Measurements from ENCODE around the gene PLAAT2. TPM values are rescaled to one million over a fixed set of nuclear protein-coding genes. Genes with fewer than 3 reads are reported as not detected.
"Not testable (repeated sequence)": the region's sequence is repeated elsewhere in the genome, so short reads cannot be mapped to it uniquely, and the experiment has no call there.

Gene PLAAT2
- total RNA-seq, 1 experiment from 2014 or later = 0.66 TPM

GRCh38 chr11:63603180-63603518 is 40.0 kb upstream of the PLAAT2 start (continued):
- TF ChIP-seq ZNF219 (CRISPR knock-in tag; IDR thresholded peaks at IDR 0.05; ENCODE audit: borderline replicate concordance) = no peak
- TF ChIP-seq, protein P1, sequence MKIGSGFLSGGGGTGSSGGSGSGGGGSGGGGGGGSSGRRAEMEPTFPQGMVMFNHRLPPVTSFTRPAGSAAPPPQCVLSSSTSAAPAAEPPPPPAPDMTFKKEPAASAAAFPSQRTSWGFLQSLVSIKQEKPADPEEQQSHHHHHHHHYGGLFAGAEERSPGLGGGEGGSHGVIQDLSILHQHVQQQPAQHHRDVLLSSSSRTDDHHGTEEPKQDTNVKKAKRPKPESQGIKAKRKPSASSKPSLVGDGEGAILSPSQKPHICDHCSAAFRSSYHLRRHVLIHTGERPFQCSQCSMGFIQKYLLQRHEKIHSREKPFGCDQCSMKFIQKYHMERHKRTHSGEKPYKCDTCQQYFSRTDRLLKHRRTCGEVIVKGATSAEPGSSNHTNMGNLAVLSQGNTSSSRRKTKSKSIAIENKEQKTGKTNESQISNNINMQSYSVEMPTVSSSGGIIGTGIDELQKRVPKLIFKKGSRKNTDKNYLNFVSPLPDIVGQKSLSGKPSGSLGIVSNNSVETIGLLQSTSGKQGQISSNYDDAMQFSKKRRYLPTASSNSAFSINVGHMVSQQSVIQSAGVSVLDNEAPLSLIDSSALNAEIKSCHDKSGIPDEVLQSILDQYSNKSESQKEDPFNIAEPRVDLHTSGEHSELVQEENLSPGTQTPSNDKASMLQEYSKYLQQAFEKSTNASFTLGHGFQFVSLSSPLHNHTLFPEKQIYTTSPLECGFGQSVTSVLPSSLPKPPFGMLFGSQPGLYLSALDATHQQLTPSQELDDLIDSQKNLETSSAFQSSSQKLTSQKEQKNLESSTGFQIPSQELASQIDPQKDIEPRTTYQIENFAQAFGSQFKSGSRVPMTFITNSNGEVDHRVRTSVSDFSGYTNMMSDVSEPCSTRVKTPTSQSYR (CRISPR knock-in tag; IDR thresholded peaks at IDR 0.05) = no peak
- TF ChIP-seq, protein P2, sequence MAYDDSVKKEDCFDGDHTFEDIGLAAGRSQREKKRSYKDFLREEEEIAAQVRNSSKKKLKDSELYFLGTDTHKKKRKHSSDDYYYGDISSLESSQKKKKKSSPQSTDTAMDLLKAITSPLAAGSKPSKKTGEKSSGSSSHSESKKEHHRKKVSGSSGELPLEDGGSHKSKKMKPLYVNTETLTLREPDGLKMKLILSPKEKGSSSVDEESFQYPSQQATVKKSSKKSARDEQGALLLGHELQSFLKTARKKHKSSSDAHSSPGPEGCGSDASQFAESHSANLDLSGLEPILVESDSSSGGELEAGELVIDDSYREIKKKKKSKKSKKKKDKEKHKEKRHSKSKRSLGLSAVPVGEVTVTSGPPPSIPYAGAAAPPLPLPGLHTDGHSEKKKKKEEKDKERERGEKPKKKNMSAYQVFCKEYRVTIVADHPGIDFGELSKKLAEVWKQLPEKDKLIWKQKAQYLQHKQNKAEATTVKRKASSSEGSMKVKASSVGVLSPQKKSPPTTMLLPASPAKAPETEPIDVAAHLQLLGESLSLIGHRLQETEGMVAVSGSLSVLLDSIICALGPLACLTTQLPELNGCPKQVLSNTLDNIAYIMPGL (CRISPR knock-in tag; IDR thresholded peaks at IDR 0.05) = no peak
- TF ChIP-seq E2F1 (CRISPR knock-in tag; IDR thresholded peaks at IDR 0.05) = no peak
- no peak for TF ChIP-seq ZNF317 (CRISPR knock-in tag; IDR thresholded peaks at IDR 0.05; ENCODE audit: borderline replicate concordance, low read depth)

DNA sequence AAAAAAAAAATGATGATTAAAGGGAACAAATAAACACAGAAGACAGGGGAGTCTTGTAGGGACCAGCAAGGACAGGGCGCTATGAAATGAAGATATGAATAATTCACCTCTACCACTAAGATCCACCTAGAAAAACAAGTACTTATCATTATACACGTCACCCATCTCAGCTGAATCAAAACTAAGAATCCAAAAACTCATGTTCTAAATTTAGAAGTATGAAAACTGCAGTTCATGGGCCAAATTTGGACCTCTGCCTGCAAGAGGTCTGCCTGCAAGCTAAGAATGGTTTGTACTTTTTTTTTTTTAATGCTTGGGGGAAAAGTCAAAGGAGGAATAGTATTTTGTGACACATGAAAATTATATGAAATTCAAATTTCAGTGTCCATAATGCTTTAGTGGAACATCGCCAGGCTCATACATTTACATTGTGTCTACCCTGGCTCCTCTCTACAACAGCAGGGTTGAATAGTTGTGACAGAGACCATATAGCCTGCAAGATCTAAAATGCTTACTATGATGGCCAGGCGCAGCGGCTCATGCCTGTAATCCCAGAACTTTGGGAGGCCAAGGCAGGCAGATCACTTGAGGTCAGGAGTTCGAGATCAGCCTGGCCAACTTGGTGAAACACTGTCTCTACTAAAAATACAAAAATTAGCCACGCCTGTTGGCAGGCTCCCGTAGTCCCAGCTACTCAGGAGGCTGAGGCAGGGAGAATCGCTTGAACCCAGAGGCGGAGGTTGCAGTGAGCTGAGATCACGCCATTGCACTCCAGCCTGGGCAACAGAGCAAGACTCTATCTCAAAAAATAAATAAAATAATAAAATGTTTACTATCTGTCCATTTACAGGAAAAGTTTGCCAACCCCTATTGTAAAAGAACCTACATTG is 39.4 kb upstream of the PLAAT2 start:
- Mint-ChIP-seq H3K27ac (peak overlapping the region; percentile 69), H3K4me1 (peaks cover 24% of the 10 kb centered on the region), H3K36me3 (peaks cover 26% of the 10 kb centered on the region)
- CTCF ChIA-PET = interaction anchor here (2.0 kb wide), 1 partner anchor 95 kb away, joined by 5 read pairs; no protein-coding TSS in a partner anchor
- POLR2A ChIA-PET; H3K27me3 Mint-ChIP-seq (ENCODE audit: low read depth); H3K4me3 Mint-ChIP-seq; H3K9me3 Mint-ChIP-seq; DNase-seq (ENCODE audit: low spot score); ATAC-seq: not testable (repeated sequence)

DNA sequence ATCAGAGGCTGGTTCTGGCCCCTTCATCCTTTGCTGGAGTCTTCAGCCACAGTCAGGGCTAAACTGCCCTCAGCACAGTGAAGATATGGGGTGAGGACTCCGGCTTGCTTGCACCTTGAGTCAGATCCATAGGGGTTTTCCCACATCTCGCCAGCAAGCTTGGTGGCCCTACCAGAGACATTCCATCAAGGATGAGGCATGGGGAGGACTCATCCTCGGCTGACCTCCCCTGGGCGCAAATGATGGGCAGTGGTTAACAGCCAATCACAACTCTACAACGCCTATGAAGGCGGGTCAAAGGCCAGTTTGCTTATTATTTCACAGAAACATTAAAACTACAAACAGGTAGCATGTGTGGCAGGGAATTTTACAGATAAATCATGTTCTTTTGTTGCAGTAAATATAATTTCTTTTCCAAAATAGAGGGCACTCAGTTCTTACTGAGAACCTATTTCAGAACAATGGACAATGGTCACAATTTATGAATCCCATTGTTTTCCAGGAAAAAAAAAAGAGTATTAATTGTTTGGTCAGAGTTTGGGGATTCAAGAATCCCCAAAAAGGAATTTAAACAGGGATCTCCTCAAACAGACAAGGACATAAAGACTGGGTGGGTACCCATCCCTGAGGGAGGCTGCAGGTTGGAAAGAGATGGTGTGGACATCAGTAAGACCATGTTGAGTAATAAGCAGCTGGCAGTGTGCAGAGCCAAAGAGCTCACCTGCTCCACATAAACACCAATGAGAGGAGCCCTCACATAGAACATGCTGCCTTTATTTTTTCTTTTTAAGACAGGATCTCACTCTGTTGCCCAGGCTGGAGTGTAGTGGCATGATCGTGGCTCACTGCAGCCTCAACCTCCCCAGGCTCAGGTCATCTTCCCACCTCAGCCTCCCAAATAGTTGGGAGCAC is 36.3 kb upstream of the PLAAT2 start:
- ATAC-seq = no peak
- DNase-seq (ENCODE audit: low spot score) = no peak

DNA sequence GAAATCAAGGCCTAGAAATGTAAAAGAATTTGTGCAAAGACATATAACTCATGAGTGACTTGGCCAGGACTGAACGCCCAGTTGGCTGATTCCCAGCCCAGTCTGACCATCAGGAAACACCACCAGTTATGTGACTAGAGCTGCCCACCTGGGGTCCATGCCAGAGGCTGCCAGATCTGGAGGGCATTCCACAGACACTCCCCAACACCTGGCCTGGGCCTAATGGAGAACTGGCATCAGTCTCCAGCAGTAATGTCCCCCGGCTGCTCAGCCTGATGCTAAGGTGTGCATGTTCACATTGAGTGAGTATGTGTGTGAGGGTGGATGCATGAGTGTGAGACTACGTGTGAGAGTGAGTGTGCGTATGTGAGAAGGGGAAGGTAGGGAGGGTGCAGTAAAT is 35.4 kb upstream of the PLAAT2 start:
- no peak for ATAC-seq
- CTCF ChIA-PET = no interaction called here
- no peak for DNase-seq (ENCODE audit: low spot score)
- H3K27me3 Mint-ChIP-seq (ENCODE audit: low read depth) = no peaks in the 10 kb centered on the region
- H3K27ac Mint-ChIP-seq = peak overlapping the region; percentile 8; the same call in 1 of the 2 replicates
- H3K4me3 Mint-ChIP-seq = no peak overlapping the region
- POLR2A ChIA-PET = no interaction called here
- peaks cover 9% of the 10 kb centered on the region; the same call in 1 of the 2 replicates for H3K9me3 Mint-ChIP-seq
- H3K4me1 Mint-ChIP-seq = peaks cover 16% of the 10 kb centered on the region
- peaks cover 57% of the 10 kb centered on the region for H3K36me3 Mint-ChIP-seq
- TF ChIP-seq TEAD4 (CRISPR knock-in tag; IDR thresholded peaks at IDR 0.05) = no peak
- TF ChIP-seq, protein P3, sequence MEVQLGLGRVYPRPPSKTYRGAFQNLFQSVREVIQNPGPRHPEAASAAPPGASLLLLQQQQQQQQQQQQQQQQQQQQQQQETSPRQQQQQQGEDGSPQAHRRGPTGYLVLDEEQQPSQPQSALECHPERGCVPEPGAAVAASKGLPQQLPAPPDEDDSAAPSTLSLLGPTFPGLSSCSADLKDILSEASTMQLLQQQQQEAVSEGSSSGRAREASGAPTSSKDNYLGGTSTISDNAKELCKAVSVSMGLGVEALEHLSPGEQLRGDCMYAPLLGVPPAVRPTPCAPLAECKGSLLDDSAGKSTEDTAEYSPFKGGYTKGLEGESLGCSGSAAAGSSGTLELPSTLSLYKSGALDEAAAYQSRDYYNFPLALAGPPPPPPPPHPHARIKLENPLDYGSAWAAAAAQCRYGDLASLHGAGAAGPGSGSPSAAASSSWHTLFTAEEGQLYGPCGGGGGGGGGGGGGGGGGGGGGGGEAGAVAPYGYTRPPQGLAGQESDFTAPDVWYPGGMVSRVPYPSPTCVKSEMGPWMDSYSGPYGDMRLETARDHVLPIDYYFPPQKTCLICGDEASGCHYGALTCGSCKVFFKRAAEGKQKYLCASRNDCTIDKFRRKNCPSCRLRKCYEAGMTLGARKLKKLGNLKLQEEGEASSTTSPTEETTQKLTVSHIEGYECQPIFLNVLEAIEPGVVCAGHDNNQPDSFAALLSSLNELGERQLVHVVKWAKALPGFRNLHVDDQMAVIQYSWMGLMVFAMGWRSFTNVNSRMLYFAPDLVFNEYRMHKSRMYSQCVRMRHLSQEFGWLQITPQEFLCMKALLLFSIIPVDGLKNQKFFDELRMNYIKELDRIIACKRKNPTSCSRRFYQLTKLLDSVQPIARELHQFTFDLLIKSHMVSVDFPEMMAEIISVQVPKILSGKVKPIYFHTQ (CRISPR knock-in tag; IDR thresholded peaks at IDR 0.05) = no peak
- no peak for TF ChIP-seq ESRRA (CRISPR knock-in tag; IDR thresholded peaks at IDR 0.05; ENCODE audit: borderline replicate concordance)
- TF ChIP-seq RELA (CRISPR knock-in tag; IDR thresholded peaks at IDR 0.05; ENCODE audit: borderline replicate concordance) = no peak
- TF ChIP-seq SP1 (CRISPR knock-in tag; conservative IDR thresholded peaks at IDR 0.05) = no peak
- no peak for TF ChIP-seq CBFB (CRISPR knock-in tag; IDR thresholded peaks at IDR 0.05; ENCODE audit: low read depth)
- TF ChIP-seq FOXJ3 (CRISPR knock-in tag; IDR thresholded peaks at IDR 0.05; ENCODE audit: borderline replicate concordance) = no peak
- no peak for TF ChIP-seq OVOL2 (CRISPR knock-in tag; IDR thresholded peaks at IDR 0.05; ENCODE audit: borderline replicate concordance)
- TF ChIP-seq TCF7 (CRISPR knock-in tag; IDR thresholded peaks at IDR 0.05; ENCODE audit: low read depth) = no peak
- TF ChIP-seq JUN (CRISPR knock-in tag; IDR thresholded peaks at IDR 0.05) = no peak

More for the DNA sequence above, 36.3 kb upstream of the PLAAT2 start:
- H3K27ac Mint-ChIP-seq = peak overlapping the region; percentile 63; the same call in 1 of the 2 replicates
- H3K4me3 Mint-ChIP-seq = no peak overlapping the region
- ChIA-PET POLR2A (no interaction called here), CTCF (no interaction called here)
- H3K4me1 Mint-ChIP-seq = peaks cover 13% of the 10 kb centered on the region
- H3K36me3 Mint-ChIP-seq = peaks cover 48% of the 10 kb centered on the region
- peaks cover 9% of the 10 kb centered on the region; the same call in 1 of the 2 replicates for H3K9me3 Mint-ChIP-seq
- TF ChIP-seq ZNF263 (CRISPR knock-in tag; IDR thresholded peaks at IDR 0.05; ENCODE audit: low read depth) = peak; percentile 26; the same call in 1 of the 2 replicates
- TF ChIP-seq, protein P4, sequence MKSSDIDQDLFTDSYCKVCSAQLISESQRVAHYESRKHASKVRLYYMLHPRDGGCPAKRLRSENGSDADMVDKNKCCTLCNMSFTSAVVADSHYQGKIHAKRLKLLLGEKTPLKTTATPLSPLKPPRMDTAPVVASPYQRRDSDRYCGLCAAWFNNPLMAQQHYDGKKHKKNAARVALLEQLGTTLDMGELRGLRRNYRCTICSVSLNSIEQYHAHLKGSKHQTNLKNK (CRISPR knock-in tag; IDR thresholded peaks at IDR 0.05) = no peak
- TF ChIP-seq ZNF121 (CRISPR knock-in tag; IDR thresholded peaks at IDR 0.05) = peak; percentile 11; the same call in 1 of the 2 replicates
- TF ChIP-seq TEAD4 (CRISPR knock-in tag; IDR thresholded peaks at IDR 0.05) = no peak
- no peaks in the 10 kb centered on the region for H3K27me3 Mint-ChIP-seq (ENCODE audit: low read depth)
